ENCODE data around the gene RABGAP1L.

GRCh38 chr1:174405219-174405618 lies 245.9 kb downstream of the RABGAP1L start:
- no peak for TF ChIP-seq POLR2A (IDR thresholded peaks at IDR 0.05; ENCODE audit: control extremely low read depth in 1 of 2, low read depth in 2 of 2, low read length in 2 of 2)
- TF ChIP-seq TAF1 (IDR thresholded peaks at IDR 0.05; ENCODE audit: low read depth, low read length), result no peak

Data from H1 (cell line).